ENCODE data around the gene STK24. TPM values are rescaled to one million over a fixed set of nuclear protein-coding genes. Genes with fewer than 3 reads are reported as not detected.
"Not testable (repeated sequence)": the region's sequence is repeated elsewhere in the genome, so short reads cannot be mapped to it uniquely, and the experiment has no call there.

Gene STK24
- polyA plus RNA-seq, 3 donors = 14.2 to 59.8 (median 28.9) TPM

GRCh38 chr13:98413796-98414195 is 163.1 kb downstream of the STK24 start:
- no peak overlapping the region for H3K4me2 ChIP-seq (replicated peaks; ENCODE audit: extremely low read depth, low read length, poor library complexity, severe bottlenecking)
- DNase-seq = no peak
- H2AFZ ChIP-seq (ENCODE audit: insufficient read depth, low read depth, low read length, poor library complexity, severe bottlenecking) = no peak overlapping the region
- 100% methylated on average over 2 of the region's 7 CpGs for WGBS (ENCODE audit: insufficient coverage)
- H3K4me3 ChIP-seq (replicated peaks in 1 of 3; ENCODE audit: low read depth in 2 of 3, low read length in 3 of 3) = no peak overlapping the region
- no peaks in the 10 kb centered on the region for H4K20me1 ChIP-seq (ENCODE audit: insufficient read depth, low read length)
- TF ChIP-seq CTCF (IDR thresholded peaks at IDR 0.05) = no peak
- Mint-ChIP-seq H3K4me1 (peaks cover 12% of the 10 kb centered on the region), H3K4me3 (no peak overlapping the region), H3K27ac (peak overlapping the region in 1 of 7 donors; percentile 33), H3K9me3 (peaks cover 0 to 19% (median 11%) of the 10 kb centered on the region in 7 donors), H3K27me3 (ENCODE audit: low read depth in 3 of 3) (peaks cover 0 to 2% (median 1%) of the 10 kb centered on the region in 3 donors), H3K36me3 (no peaks in the 10 kb centered on the region)
- H3K79me2 ChIP-seq (ENCODE audit: insufficient read depth, low read length) = no peaks in the 10 kb centered on the region
- no peaks in the 10 kb centered on the region for H3K36me3 ChIP-seq (replicated peaks in 1 of 2; ENCODE audit: control insufficient read depth in 1 of 2, insufficient read depth in 2 of 2, low read length in 2 of 2)
- H3K9ac ChIP-seq (ENCODE audit: insufficient read depth, low read length, poor library complexity, severe bottlenecking) = no peak overlapping the region
- no peak overlapping the region for H3K27ac ChIP-seq (ENCODE audit: low read depth in 1 of 2, low read length in 2 of 2)
- peaks cover 0 to 12% of the 10 kb centered on the region in 2 donors for H3K9me3 ChIP-seq (replicated peaks in 1 of 2; ENCODE audit: control insufficient read depth in 1 of 2, insufficient read depth in 1 of 2, low read length in 2 of 2)
- peaks cover 3 to 14% of the 10 kb centered on the region in 2 donors for H3K4me1 ChIP-seq (ENCODE audit: control insufficient read depth in 1 of 2, insufficient read depth in 2 of 2, low read length in 2 of 2)
- no peaks in the 10 kb centered on the region for H3K27me3 ChIP-seq (ENCODE audit: control insufficient read depth in 2 of 2, insufficient read depth in 2 of 2, low read length in 2 of 2)
- intact Hi-C loops (cut with micrococcal nuclease) = no loop called here

GRCh38 chr13:98413278-98413677 is 163.6 kb downstream of the STK24 start:
- H3K27me3 ChIP-seq (ENCODE audit: control insufficient read depth in 2 of 2, insufficient read depth in 2 of 2, low read length in 2 of 2); H3K36me3 Mint-ChIP-seq; H3K27ac ChIP-seq (ENCODE audit: low read depth in 1 of 2, low read length in 2 of 2); H3K27me3 Mint-ChIP-seq (ENCODE audit: low read depth in 3 of 3); H2AFZ ChIP-seq (ENCODE audit: insufficient read depth, low read depth, low read length, poor library complexity, severe bottlenecking); H3K4me3 ChIP-seq (replicated peaks in 1 of 3; ENCODE audit: low read depth in 2 of 3, low read length in 3 of 3); H3K4me3 Mint-ChIP-seq; H3K27ac Mint-ChIP-seq; intact Hi-C loops (cut with micrococcal nuclease); H3K9ac ChIP-seq (ENCODE audit: insufficient read depth, low read length, poor library complexity, severe bottlenecking); DNase-seq; H3K79me2 ChIP-seq (ENCODE audit: insufficient read depth, low read length); H3K36me3 ChIP-seq (replicated peaks in 1 of 2; ENCODE audit: control insufficient read depth in 1 of 2, insufficient read depth in 2 of 2, low read length in 2 of 2); H4K20me1 ChIP-seq (ENCODE audit: insufficient read depth, low read length); H3K4me2 ChIP-seq (replicated peaks; ENCODE audit: extremely low read depth, low read length, poor library complexity, severe bottlenecking): not testable (repeated sequence)
- 83% methylated on average over 1 of the region's 3 CpGs for WGBS (ENCODE audit: insufficient coverage)
- Mint-ChIP-seq H3K9me3 (peaks cover 0 to 18% (median 11%) of the 10 kb centered on the region in 7 donors), H3K4me1 (peaks cover 12% of the 10 kb centered on the region)
- peaks cover 0 to 12% of the 10 kb centered on the region in 2 donors for H3K9me3 ChIP-seq (replicated peaks in 1 of 2; ENCODE audit: control insufficient read depth in 1 of 2, insufficient read depth in 1 of 2, low read length in 2 of 2)
- H3K4me1 ChIP-seq (ENCODE audit: control insufficient read depth in 1 of 2, insufficient read depth in 2 of 2, low read length in 2 of 2) = peaks cover 3 to 14% of the 10 kb centered on the region in 2 donors
